RWPE2 (cell line): ENCODE data around the gene FBXO5.
"Not testable (repeated sequence)": the region's sequence is repeated elsewhere in the genome, so short reads cannot be mapped to it uniquely, and the experiment has no call there.

Experiments used
- ATAC-seq: fragments of 200-7000 bp; cut with Tn5 transposase; 3 replicates; pipeline ENCODE4 v1.9.1; 2021; ENCODE audit warnings: low read depth
- DNase-seq: peaks from one replicate; pipeline ENCODE4 v3.0.0-alpha.2; 2020; ENCODE audit warnings: low spot score
- H3K27ac ChIP-seq: fragments of 450-650 bp; 2 replicates; pipeline ENCODE4 v1.5.1; 2017; ENCODE audit warnings: mild to moderate bottlenecking; ENCODE audit not compliant: poor library complexity, severe bottlenecking
- H3K27me3 ChIP-seq: fragments of 250-450 bp; sonication (Bioruptor Pico); 2 replicates; pipeline ENCODE4 v1.5.1; 2021; ENCODE audit warnings: mild to moderate bottlenecking, moderate library complexity; ENCODE audit not compliant: insufficient read depth, poor library complexity, severe bottlenecking
- H3K36me3 ChIP-seq: fragments of 250-450 bp; sonication (Bioruptor Pico); 2 replicates; pipeline ENCODE4 v1.5.1; 2020; ENCODE audit warnings: low read depth, mild to moderate bottlenecking, moderate library complexity
- H3K4me1 ChIP-seq: fragments of 250-450 bp; sonication (Bioruptor Pico); 2 replicates; pipeline ENCODE4 v1.5.1; 2021; ENCODE audit warnings: mild to moderate bottlenecking, moderate library complexity; ENCODE audit not compliant: insufficient read depth, poor library complexity, severe bottlenecking
- H3K4me3 ChIP-seq: fragments of 250-450 bp; sonication (Bioruptor Pico); 2 replicates; pipeline ENCODE4 v1.5.1; 2021; ENCODE audit warnings: mild to moderate bottlenecking, moderate library complexity; ENCODE audit not compliant: severe bottlenecking
- H3K9me3 ChIP-seq: fragments of 250-450 bp; sonication (Bioruptor Pico); 2 replicates; pipeline ENCODE4 v1.5.1; 2021; ENCODE audit warnings: mild to moderate bottlenecking, moderate library complexity; ENCODE audit not compliant: severe bottlenecking
- TF ChIP-seq, protein P1 (sequence below): fragments of 450-650 bp; IDR thresholded peaks from one replicate; pipeline ENCODE4 v1.5.1; 2017; ENCODE audit warnings: mild to moderate bottlenecking, moderate library complexity; ENCODE audit not compliant: poor library complexity, severe bottlenecking

Gene FBXO5

DNA sequence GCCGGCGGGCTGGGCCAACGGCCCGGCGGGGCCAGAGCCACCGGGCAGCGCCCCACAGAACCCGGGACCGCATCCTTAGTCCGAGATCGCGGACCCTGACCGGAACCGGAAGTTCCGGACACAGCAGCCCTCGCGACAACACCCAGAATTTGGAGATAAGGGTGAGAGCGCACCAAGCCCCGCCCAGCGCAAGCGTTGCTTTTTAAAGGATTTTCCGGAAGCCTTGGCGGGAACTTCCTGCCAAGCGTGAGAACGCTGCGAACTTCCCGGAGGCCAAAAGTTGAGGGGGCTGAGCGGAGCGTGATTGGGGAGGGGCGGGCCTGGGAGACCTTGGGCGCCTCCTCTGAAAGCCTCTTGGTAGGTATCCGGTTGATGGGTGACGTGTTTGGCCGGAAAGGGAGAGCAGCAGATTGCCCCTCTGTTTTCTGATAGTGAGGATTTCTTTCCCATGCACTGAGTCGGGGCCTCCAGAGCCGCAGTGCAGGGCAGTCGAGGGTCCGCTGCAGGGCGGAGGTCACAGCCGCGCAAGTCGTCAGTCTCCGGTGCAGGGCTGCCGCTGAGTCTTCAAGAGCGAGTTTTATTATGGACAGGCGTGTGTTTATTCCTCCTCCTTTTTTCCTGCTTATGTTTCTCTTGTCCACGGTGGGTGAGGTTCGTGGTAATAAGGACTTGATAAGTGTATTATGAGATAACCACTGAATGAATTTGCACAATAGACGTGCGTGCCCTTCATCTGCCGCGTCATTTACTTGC lies 19.9 kb upstream of the FBXO5 start, which contains the start of gene MTRF1L:
TSS of gene MTRF1L (minus strand) at position 97 of the 753 bp plus-strand sequence. CDS start at position 73, 24 bp downstream.
- peak within 1 kb of the TSS; percentile 66 for H3K27ac ChIP-seq
- TF ChIP-seq, protein P1, sequence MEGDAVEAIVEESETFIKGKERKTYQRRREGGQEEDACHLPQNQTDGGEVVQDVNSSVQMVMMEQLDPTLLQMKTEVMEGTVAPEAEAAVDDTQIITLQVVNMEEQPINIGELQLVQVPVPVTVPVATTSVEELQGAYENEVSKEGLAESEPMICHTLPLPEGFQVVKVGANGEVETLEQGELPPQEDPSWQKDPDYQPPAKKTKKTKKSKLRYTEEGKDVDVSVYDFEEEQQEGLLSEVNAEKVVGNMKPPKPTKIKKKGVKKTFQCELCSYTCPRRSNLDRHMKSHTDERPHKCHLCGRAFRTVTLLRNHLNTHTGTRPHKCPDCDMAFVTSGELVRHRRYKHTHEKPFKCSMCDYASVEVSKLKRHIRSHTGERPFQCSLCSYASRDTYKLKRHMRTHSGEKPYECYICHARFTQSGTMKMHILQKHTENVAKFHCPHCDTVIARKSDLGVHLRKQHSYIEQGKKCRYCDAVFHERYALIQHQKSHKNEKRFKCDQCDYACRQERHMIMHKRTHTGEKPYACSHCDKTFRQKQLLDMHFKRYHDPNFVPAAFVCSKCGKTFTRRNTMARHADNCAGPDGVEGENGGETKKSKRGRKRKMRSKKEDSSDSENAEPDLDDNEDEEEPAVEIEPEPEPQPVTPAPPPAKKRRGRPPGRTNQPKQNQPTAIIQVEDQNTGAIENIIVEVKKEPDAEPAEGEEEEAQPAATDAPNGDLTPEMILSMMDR, result no peak
- H3K4me1 ChIP-seq, result peaks cover 32% of the 10 kb centered on the region
- ATAC-seq, result peak; percentile 92
- peak; percentile 95 for DNase-seq
- no peaks in the 10 kb centered on the region for H3K9me3 ChIP-seq
- H3K4me3 ChIP-seq, result peak within 1 kb of the TSS; percentile 97
- no peaks in the 10 kb centered on the region for H3K27me3 ChIP-seq
- H3K36me3 ChIP-seq, result peaks cover 28% of the 10 kb centered on the region

DNA sequence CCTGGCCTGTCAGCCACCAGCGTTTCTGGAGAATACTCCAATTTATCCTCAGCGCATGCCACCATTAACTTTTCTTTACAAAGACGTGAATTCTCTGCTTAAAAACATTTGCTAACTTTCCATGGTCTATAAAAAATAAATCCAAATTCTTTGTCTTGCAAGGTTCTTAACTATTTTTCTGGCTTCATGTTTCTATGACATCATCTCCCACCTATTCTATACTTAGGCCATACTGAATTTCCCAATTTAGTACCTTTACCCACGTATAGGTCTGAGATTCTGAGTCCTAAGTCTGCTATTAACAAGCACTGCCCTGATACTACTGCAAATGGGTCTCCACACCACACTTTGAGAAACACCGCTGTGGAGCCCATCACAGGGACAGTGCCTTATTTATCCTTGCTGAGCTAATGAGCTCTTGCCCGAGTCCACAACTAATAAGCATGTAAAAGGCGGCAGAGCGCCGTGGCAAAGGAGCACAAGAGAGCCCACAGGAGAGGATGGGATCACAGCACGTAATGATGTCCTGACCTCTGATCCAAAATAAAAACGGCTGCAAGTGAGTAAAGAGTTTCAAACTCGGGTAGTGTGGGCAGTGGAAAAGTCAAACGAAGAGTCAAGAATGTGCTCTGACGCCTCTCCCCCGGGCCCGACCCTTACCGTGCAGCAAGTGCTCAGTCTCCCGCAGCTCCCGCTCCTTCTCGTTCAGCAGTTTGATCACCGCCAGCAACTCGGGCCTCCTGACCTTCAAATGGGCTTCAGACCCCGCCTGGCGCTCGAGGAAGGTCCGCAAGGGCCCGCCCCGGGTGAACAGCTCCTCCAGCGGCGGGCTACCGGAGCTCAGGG lies 19.1 kb upstream of the FBXO5 start:
- Histone ChIP-seq H3K27me3 (no peaks in the 10 kb centered on the region), H3K27ac (peak overlapping the region; percentile 66), H3K36me3 (peaks cover 36% of the 10 kb centered on the region), H3K4me3 (peak overlapping the region; percentile 97), H3K4me1 (peaks cover 32% of the 10 kb centered on the region), H3K9me3 (no peaks in the 10 kb centered on the region)
- peak; percentile 27 for ATAC-seq
- TF ChIP-seq, protein P1, result no peak
- no peak for DNase-seq

DNA sequence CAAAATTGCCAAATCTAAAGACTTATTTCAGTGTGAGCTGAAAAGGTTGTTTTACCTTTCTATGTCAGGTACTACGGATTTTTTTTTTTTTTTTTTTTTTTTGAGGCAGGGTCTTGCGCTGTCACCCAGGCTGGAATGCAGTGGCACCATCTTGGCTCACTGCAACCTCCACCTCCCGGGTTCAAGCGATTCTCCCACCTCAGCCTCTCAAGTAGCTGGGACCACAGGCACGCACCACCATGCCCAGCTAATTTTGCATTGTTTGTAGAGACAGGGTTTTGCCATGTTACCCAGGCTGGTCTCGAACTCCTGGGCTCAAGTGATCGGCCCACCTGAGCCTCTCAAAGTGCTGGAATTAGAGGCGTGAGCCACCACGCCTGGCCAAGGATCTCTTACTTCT lies 17.9 kb upstream of the FBXO5 start:
- H3K36me3 ChIP-seq, result peaks cover 48% of the 10 kb centered on the region
- DNase-seq, H3K27ac ChIP-seq, H3K27me3 ChIP-seq, H3K9me3 ChIP-seq, H3K4me3 ChIP-seq, ATAC-seq: not testable (repeated sequence)
- peaks cover 32% of the 10 kb centered on the region for H3K4me1 ChIP-seq

DNA sequence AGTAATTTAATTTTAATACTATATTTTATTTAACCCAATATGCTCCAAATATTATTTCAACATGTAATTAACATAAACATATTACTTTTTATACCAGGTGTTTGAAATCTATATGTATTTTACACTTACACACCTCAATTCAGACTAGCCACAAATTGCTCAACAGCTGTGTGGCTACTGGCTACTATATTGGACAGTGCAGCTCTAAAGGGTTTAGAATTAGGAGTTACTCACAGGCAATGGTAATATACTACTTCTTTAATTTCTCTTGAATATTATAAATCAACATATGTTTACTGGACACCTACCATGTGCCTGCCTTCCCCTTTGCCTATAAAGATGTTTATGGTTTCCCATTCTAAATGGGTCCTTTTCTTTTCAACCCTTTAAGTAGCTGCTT lies 17.4 kb upstream of the FBXO5 start:
- ATAC-seq (no peak), DNase-seq (no peak)
- no peak overlapping the region for H3K27ac ChIP-seq
- peaks cover 32% of the 10 kb centered on the region for H3K4me1 ChIP-seq
- H3K27me3 ChIP-seq, result no peaks in the 10 kb centered on the region
- TF ChIP-seq, protein P1, result no peak
- no peak overlapping the region for H3K4me3 ChIP-seq
- H3K9me3 ChIP-seq, result no peaks in the 10 kb centered on the region
- peaks cover 53% of the 10 kb centered on the region for H3K36me3 ChIP-seq

DNA sequence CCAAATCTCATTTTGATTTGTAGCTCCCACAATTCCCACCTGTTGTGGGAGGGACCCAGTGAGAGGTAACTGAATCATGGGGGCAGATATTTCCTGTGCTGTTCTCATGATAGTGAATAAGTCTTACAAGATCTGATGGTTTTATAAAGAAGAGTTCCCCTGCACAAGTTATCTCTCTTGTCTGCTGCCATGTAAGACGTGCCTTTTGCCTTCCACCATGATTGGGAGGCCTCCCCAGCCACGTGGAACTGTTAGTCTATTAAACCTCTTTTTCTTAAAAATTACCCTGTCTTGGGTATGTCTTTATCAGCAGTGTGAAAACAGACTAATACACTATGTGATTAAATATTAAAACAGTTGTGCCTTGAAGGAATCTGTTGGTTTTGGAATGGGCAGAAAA lies 16.7 kb upstream of the FBXO5 start:
- Histone ChIP-seq H3K4me1 (peaks cover 32% of the 10 kb centered on the region), H3K36me3 (peaks cover 60% of the 10 kb centered on the region)
- not testable (repeated sequence) for ATAC-seq, H3K27me3 ChIP-seq, DNase-seq, H3K27ac ChIP-seq, H3K9me3 ChIP-seq, H3K4me3 ChIP-seq
